GM18499 (cell line): ENCODE measurements around the gene CA10.

Source experiments
- ATAC-seq: cut with Tn5 transposase; IDR thresholded peaks from one replicate; pipeline ENCODE4 v1.9.1; 2021; ENCODE audit warnings: moderate number of reproducible peaks; ENCODE audit not compliant: insufficient read depth, unreplicated experiment

CA10 gene

GRCh38 chr17:51667706-51668083 lies 490.8 kb downstream of the CA10 start:
- no peak for ATAC-seq

GRCh38 chr17:51666971-51667705 lies 491.4 kb downstream of the CA10 start:
- no peak for ATAC-seq

GRCh38 chr17:51662204-51663056 lies 496.1 kb downstream of the CA10 start:
- ATAC-seq = no peak

- ATAC-seq = no peak
Observed at GRCh38 chr17:51661403-51661802, 497.1 kb downstream of the CA10 start.

- no peak for ATAC-seq
Observed at GRCh38 chr17:51660266-51660665, 498.2 kb downstream of the CA10 start.

GRCh38 chr17:51657224-51657623 lies 501.3 kb downstream of the CA10 start:
- ATAC-seq = no peak

- ATAC-seq = no peak
Observed at GRCh38 chr17:51653878-51654277, 504.6 kb downstream of the CA10 start.

GRCh38 chr17:51652529-51652928 lies 506.0 kb downstream of the CA10 start:
- ATAC-seq = no peak

GRCh38 chr17:51651513-51652298 lies 506.8 kb downstream of the CA10 start:
- no peak for ATAC-seq

GRCh38 chr17:51650772-51651171 lies 507.7 kb downstream of the CA10 start:
- ATAC-seq = no peak

- no peak for ATAC-seq
Observed at GRCh38 chr17:51650202-51650601, 508.3 kb downstream of the CA10 start.

GRCh38 chr17:51647826-51648225 lies 510.7 kb downstream of the CA10 start:
- no peak for ATAC-seq

- ATAC-seq = no peak
Observed at GRCh38 chr17:51647067-51647466, 511.4 kb downstream of the CA10 start.

- ATAC-seq = no peak
Observed at GRCh38 chr17:51646539-51646938, 512.0 kb downstream of the CA10 start.

- no peak for ATAC-seq
Observed at GRCh38 chr17:51645056-51645455, 513.5 kb downstream of the CA10 start.

- no peak for ATAC-seq
Observed at GRCh38 chr17:51643702-51644490, 514.6 kb downstream of the CA10 start.

GRCh38 chr17:51642029-51642428 lies 516.5 kb downstream of the CA10 start:
- no peak for ATAC-seq

- ATAC-seq = no peak
Observed at GRCh38 chr17:51640108-51640622, 518.3 kb downstream of the CA10 start.

GRCh38 chr17:51638971-51639370 lies 519.5 kb downstream of the CA10 start:
- ATAC-seq = no peak

GRCh38 chr17:51636291-51636690 lies 522.2 kb downstream of the CA10 start:
- ATAC-seq = no peak
